HG03097 (cell line): ENCODE data around the gene C9orf78.

Experiments used
- ATAC-seq: cut with Tn5 transposase; IDR thresholded peaks from one replicate; pipeline ENCODE4 v1.9.1; 2021; ENCODE audit not compliant: unreplicated experiment, low FRiP score

The C9orf78 gene, protein sequence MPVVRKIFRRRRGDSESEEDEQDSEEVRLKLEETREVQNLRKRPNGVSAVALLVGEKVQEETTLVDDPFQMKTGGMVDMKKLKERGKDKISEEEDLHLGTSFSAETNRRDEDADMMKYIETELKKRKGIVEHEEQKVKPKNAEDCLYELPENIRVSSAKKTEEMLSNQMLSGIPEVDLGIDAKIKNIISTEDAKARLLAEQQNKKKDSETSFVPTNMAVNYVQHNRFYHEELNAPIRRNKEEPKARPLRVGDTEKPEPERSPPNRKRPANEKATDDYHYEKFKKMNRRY

GRCh38 chr9:129835128-129835859 is at the start of gene C9orf78, which contains the start of gene USP20:
C9orf78 (minus strand) TSS chr9:129835275; CDS start chr9:129835221, 54 bp downstream.
USP20 (plus strand) TSS chr9:129835458; CDS start chr9:129852556, 17,098 bp downstream.
- peak; percentile 92 for ATAC-seq

DNA sequence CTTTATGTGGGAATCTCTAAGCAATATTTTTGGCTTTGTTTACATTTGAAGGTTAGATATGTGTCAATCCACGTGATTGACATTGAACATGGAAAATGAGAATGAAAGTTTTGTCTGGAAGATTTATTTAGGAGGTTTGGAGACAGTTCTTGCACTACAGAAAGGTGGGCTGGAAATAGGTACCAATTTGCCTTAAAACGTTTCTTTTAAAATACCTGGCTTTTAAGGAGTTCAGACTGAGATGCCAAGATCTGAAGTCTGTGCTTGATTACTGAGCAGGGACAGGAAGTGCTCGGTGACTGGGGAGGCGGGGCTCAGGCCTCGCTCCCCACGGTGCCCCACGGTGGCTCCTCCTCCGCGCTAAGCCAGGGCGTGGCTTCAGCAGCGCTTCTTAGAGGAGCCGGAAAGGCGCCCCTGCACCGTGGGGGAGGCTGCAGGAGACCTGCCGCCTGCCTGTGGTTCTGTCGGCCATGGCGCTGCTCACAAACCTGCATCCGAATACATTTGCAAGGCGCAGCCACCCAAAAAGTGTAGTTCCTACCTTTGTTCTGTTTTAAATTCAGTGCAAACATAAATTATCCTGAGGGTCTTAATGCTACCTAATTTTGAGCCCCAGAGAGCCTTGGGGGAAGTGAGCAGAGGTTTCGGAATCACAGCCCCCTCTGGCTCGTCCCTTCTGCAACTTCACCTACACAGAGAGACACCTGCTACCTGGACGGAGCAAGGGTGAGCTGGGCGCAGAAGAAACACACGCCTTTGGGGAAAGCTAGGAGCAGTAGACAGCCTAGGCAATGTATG is 49.3 kb upstream of the C9orf78 start:
- peak; percentile 25 for ATAC-seq

DNA sequence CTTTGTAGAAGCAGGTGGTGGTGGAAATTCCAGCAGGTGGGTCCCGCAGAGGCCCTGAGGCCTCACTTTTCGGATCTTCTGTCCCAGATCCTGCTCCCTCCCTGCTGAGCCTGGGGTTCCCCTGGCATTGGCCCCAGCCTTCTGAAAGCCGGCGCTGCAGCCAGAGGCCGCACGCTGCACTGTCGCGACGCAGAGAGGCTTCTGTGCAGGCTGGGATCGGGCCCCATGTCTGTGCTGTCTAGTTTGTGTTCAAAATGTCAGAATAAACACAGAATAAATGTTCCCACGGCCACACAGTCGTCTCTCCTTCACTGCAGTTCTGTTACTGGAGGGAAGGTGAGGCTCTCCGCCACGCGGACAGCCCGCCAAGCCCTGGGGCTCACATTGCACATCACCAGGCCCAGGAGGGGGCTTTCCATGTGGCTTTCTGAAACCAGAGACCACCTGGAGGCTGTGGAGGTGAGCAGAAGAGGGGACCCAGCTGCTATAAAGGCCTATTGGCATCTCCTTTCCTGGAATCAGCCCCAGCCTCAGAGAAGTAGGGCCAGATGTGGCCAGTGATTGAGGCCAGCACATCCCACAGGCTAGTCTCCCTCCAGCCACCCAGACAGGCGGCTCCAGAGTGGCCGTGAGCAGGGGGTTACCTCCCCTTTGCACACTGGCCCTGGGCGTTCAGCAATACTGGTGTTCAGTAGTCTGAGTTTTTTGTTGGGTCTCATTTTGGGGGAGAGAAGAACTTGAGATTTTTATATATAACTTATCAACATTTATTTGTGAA is 46.7 kb upstream of the C9orf78 start:
- no peak for ATAC-seq

GRCh38 chr9:129880654-129881546 is 45.8 kb upstream of the C9orf78 start:
- ATAC-seq = no peak

- no peak for ATAC-seq
These were observed 45.0 kb upstream of the C9orf78 start for GRCh38 chr9:129879991-129880653.

GRCh38 chr9:129879103-129879699 is 44.1 kb upstream of the C9orf78 start:
- ATAC-seq = no peak

GRCh38 chr9:129878291-129878690 is 43.2 kb upstream of the C9orf78 start:
- ATAC-seq = no peak

GRCh38 chr9:129876815-129877214 is 41.7 kb upstream of the C9orf78 start:
- no peak for ATAC-seq

DNA sequence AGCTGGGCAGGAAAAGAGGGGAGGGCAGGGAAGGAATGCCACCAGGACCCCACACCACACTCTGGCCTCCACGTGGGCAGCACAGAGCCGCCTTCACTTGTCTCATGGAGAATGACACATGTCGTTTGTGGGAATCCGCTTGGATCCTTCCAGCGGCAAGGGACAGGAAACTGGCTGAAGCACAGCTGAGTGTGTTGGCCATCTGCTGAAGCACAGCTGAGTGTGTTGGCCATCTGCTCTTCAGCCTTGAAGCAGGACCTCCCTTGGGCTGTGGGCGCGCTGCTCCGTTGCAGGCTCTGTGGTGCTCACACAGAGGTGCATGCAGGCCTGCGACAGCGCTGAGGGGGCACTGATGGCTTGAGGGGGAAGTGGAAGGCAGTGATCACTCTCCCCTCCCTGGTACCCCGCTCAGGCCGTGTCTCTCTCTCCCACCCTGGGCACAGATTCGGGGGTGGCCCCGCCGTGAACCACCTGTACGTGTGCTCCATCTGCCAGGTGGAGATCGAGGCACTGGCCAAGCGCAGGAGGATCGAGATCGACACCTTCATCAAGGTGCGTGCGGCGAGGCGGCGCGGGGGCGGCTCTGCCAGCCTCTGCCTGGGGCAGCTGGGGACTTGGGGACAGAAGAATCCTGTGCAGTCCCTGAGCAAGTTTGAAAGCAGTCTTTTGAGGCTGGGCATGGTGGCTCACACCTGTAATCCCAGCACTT is 40.8 kb upstream of the C9orf78 start:
- no peak for ATAC-seq

- ATAC-seq = no peak
These were observed 40.1 kb upstream of the C9orf78 start for GRCh38 chr9:129875181-129875611.

DNA sequence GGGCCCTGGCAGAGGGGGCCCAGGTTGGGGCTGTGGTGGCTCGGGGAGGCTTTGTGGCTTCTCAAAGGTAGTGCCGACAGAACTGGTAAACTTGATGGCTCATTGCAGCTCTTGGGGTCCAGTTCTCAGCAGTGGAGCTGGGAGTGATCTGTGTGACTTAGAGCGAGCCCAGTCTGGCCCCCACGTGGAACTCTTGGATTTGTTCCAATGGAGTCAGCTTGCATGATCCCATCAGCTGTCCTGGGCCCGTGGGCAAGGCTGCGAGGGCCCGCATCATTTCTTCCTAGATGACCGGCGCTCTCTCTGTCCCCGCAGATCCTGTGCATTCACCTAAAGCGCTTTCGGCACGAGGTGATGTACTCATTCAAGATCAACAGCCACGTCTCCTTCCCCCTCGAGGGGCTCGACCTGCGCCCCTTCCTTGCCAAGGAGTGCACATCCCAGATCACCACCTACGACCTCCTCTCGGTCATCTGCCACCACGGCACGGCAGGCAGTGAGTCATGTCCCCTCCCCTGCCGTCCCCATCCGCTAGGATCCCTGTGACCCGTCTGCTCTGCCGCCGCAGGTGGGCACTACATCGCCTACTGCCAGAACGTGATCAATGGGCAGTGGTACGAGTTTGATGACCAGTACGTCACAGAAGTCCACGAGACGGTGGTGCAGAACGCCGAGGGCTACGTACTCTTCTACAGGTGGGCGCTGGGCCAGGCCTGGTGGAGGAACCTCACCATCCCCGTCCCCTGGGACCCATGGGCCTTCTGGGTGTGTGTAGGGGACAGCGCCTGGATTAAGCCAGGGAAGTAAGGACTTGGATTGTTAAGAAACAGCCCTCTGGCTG is 39.4 kb upstream of the C9orf78 start:
- ATAC-seq = no peak

DNA sequence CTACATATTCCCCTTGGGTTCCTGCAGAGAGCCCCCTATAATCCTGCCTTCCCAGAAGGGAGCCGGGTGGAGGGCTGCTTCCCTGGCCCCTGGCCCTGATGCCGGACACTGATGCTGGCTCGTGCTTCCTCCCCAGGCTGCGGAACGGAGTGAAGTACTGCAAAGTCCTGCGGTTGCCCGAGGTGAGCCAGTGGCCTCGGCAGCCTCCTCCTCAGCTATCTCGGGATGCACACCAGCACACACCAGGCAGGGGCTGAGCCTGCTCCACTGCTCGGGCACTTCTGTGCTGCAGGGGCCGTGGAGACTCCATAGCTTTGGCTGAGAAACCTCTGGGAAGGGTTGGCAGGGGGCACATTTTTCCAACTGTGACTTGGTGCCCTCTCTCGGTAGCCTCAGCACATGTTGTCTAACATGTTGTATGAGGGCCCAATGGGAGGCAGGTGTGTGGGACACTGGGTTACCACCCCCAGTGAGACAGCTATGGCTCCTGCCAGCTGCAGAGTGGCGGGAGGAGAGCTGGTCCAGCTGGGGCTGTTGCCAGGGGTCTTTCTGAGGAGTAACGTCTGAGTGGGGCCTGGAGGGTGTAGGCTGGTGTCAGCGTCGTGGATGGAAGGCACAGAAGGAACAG is 38.6 kb upstream of the C9orf78 start:
- ATAC-seq = no peak

DNA sequence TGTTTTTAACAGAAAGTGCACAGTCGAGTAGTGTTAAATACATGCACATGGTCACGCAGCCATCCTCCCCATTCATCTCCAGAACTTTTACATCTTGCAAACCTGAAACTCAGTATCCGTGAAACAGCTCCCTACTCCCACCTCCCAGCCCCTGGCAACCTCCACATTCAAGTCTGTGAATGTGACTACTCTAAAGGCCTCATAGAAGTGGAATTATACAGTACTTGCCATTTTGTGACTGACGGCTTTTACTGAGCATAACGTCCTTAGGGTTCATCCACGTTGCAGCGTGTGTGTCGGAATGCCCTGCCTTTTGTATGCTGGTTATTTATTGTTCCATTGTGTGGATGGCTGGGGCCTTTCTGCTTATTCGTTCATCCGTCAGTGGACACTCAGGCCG is 36.0 kb upstream of the C9orf78 start:
- no peak for ATAC-seq

DNA sequence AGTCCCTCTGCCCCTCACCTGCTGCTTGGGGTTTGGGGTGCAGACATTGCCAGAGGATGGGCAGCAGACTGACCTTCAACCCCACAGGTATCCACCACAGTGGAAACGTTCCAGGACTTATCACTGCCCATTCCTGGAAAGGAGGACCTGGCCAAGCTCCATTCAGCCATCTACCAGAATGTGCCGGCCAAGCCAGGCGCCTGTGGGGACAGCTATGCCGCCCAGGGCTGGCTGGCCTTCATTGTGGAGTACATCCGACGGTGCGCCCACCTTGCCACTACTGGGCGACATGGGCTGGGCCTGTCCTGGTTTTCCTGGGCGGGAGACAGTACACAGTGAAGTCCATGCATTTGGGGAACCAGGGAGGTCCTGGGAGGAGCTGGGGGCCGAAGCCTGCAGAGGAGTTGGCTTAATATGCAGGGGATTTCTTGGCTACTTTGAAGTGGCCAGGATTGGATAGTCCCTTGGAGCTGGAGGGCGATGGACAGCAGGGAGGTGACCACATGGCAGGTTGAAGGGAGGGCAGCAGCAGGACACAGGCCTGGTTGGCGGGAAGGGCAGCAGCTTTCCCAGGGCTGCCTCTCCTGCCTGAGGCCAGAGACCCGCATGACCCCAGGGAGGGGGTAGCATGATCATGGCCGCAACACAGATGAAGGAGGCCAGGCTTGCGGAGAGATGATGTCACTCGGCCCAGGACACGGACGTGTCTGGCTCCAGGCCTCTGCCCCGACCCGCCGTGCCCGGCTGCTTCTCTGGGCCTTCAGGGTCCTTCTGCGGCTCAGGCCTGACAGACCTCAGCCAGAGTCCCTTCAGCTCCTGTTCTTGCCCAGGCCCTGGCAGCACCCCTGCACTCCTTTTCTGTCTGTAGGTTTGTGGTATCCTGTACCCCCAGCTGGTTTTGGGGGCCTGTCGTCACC is 34.8 kb upstream of the C9orf78 start:
- no peak for ATAC-seq

DNA sequence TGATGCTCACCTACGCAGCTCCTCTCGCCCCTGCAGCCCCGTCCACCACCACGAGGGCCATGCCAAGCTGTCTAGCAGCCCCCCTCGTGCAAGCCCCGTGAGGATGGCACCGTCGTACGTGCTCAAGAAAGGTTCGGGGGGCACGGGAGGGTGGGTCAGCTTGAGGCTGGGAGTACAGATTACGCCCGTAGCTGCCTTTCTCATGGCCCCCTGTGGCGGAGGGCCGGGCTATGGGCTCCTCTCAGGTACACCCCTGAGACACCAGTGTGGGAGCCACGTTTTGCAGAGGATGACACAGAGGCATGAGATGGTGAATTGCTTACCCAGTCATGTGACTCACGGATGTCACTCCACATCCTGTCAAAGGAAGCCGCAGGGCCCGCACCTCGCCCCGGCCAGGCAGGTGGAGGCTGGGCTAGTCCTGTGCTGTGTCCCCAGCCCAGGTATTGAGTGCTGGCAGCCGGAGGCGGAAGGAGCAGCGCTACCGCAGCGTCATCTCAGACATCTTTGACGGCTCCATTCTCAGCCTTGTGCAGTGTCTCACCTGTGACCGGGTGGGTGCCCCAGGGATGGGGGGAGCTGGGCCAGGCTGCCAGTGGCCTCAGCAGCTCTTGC is 33.9 kb upstream of the C9orf78 start:
- no peak for ATAC-seq
